ENCODE measurements around the gene GRAP2.

GRCh38 chr22:39937906-39938305 lies 37.0 kb downstream of the GRAP2 start:
- TF ChIP-seq EP300 (IDR thresholded peaks at IDR 0.05; ENCODE audit: borderline replicate concordance) (no peak), MAX (IDR thresholded peaks at IDR 0.05) (no peak), RAD21 (IDR thresholded peaks at IDR 0.05; ENCODE audit: low read depth) (no peak), FOXM1 (IDR thresholded peaks at IDR 0.05; ENCODE audit: borderline replicate concordance, low read depth) (no peak), REST (IDR thresholded peaks at IDR 0.05; ENCODE audit: low read depth) (no peak), TAF1 (IDR thresholded peaks at IDR 0.05; ENCODE audit: low read depth) (no peak), YY1 (IDR thresholded peaks at IDR 0.05; ENCODE audit: low read depth) (no peak), CEBPB (IDR thresholded peaks at IDR 0.05) (no peak)
